Non-pigmented ciliary epithelial cell (primary cell): ENCODE data around the gene SCML1.

Source experiments
- DNase-seq: peaks from one replicate; pipeline ENCODE4 v3.0.0-alpha.2; 2010; ENCODE audit warnings: low read depth

The SCML1 gene

GRCh38 chrX:17792826-17793225 lies 55.5 kb downstream of the SCML1 start:
- DNase-seq: no peak

DNA sequence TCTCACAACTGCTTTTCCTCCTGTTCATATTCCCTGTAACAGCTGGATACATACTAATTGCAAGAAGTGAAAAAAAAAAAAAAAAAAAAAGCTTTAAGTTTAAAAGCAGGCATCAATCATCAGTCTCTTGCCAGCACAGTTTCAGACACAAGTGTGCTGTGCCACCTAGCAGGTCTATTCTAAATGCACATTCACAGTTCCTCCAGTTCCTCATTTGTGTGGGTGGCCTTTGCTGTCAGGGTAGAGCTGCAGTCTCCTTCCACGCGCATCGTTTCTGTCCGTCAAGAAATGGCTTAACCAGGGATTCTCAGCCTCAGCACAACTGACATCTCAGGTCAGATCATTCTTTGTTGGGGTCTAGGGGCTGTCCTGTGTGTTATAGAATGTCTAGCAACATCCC lies 61.6 kb downstream of the SCML1 start:
- DNase-seq: no peak

DNA sequence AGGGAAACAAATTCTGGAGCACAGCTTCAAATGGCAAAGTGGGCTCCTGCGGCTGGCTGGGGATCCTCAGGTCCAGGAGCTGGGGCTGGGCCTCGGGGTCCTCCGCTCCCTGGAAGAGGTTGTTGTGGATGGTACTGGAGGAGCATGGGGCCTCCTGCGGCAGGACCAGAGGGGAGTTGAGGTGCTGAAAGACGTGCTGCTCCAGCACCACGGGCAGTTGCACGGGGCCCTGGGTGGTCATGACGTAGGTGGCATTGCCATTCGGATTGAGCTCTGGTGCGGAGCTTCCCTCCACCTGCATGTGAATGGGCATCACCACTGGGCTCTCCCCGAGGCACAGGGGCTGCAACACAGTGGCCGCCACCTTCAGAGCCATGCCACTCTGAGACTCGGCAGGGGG lies 64.1 kb downstream of the SCML1 start:
- DNase-seq: no peak

DNA sequence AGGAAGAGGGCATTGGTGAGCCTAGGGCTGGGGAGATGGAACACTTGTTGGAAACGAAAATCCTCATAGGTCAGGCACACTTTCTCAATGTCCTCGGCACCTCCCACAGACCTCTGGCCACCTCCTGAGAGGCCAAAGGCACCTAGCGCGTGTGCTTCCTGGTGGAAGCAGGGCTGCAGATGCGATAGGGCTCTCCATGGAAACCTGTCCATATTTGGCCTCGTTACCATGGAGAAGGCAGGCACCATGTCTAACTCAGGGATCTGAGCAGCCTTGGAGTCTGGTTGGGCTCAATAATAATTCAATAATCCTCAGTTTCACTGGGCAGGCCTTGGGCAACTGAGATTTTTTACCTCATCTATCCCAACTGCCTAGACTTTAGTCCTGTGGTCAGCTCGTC lies 65.5 kb downstream of the SCML1 start:
- no peak for DNase-seq

- no peak for DNase-seq
Observed at GRCh38 chrX:17803449-17803848, 66.2 kb downstream of the SCML1 start.
